Naive thymus-derived CD8-positive, alpha-beta T cell (primary cell): ENCODE data around the gene ASIC3. TPM values are rescaled to one million over a fixed set of nuclear protein-coding genes. Genes with fewer than 3 reads are reported as not detected.
"Not testable (repeated sequence)": the region's sequence is repeated elsewhere in the genome, so short reads cannot be mapped to it uniquely, and the experiment has no call there.

ENCODE experiments used
- ATAC-seq, 2 donors: fragments of 150-1000 bp; cut with Tn5 transposase in 1 of 2; sonication (Bioruptor Pico), chemical (Tn5 transposase) in 1 of 2; 1 replicate in 1 of 2; 2 replicates in 1 of 2; pipeline ENCODE4 v1.10.0; 2021; ENCODE audit warnings: mild to moderate bottlenecking in 2 of 2, moderate library complexity in 2 of 2
- POLR2A ChIA-PET: fragments of 350-600 bp; sonication (Branson Sonifier 250); formaldehyde crosslinking; loops from one replicate; lab custom pipeline; 2021; ENCODE audit warnings: antibody characterized with exemption; lab: Charles Lee
- DNase-seq, 10 donors: peaks; one replicate each; pipeline versions ENCODE4 v3.0.0 to v3.0.0-alpha.2; 2020 to 2022
- H3K27ac Mint-ChIP-seq, 10 donors: one replicate each; pipeline ENCODE4 v1.8.0; 2020 to 2022; ENCODE audit warnings: mild to moderate bottlenecking in 10 of 10, mixed read lengths in 10 of 10, moderate library complexity in 4 of 10, inconsistent platforms in 1 of 10
- H3K27me3 Mint-ChIP-seq, 5 donors: one replicate each; pipeline ENCODE4 v1.8.0; 2021 to 2022; ENCODE audit warnings: mixed read lengths in 5 of 5
- H3K36me3 Mint-ChIP-seq, 3 donors: one replicate each; pipeline ENCODE4 v1.8.0; 2020 to 2022; ENCODE audit warnings: mixed read lengths in 3 of 3, mild to moderate bottlenecking in 2 of 3, inconsistent platforms in 1 of 3
- H3K4me1 Mint-ChIP-seq, 4 donors: one replicate each; pipeline ENCODE4 v1.8.0; 2021 to 2022; ENCODE audit warnings: mixed read lengths in 4 of 4
- H3K4me3 Mint-ChIP-seq, 10 donors: one replicate each; pipeline ENCODE4 v1.8.0; 2020 to 2022; ENCODE audit warnings: mild to moderate bottlenecking in 10 of 10, mixed read lengths in 10 of 10, moderate library complexity in 6 of 10, inconsistent platforms in 1 of 10
- H3K9me3 Mint-ChIP-seq, 9 donors: one replicate each; pipeline ENCODE4 v1.8.0; 2020 to 2022; ENCODE audit warnings: mixed read lengths in 9 of 9, mild to moderate bottlenecking in 3 of 9, inconsistent platforms in 1 of 9, moderate library complexity in 1 of 9
- polyA plus RNA-seq, 3 donors: library from polyadenylated mRNA; unstranded; fragments of 300-500 nt; fragmentation: Illumina TruSeq; gene quantifications; one replicate each; pipeline ENCODE4 v1.2.3, GENCODE V29; 2021
- total RNA-seq, 8 experiments: library from RNA in 2 of 8; stranded (reverse) in 2 of 8; gene quantifications; one replicate each; pipeline ENCODE4 v1.2.3 and lab custom pipeline; 2021 to 2026

ASIC3 gene
- total and polyA plus RNA-seq, 5 experiments from 2014 or later: 13.5 TPM; not detected in 3

DNA sequence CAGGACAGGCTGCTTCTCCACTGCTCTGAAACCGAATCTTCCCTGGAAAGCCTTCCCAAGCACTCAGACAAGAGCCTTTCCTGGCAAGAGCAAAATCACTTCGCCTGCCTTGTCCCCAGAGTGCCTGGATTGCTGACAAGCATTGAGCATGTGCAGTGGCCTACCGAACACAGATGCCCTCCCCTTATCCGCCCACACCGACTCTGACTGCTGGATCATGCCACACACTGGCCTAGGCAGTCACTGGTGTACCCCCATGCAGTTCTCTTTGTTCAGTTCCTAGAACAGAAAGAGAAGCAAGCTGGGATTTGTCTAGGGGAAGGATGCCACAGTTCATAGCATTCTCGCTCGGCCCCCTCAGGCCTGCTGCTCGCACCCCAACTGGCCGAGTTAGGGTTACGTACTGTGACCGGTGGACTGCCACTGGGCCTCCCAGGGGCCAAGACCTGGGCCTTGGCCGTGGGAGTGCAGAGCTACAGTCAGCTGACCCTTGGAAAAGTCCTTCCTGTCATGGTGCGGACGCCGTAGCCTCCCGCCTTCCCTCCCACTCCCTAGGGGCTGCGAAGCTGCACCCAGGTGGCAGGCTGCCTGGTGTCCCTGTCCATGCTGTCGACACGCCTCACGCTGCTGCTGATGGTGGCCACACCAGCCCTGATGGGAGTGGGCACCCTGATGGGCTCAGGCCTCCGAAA lies 13.2 kb upstream of the ASIC3 start:
- peak overlapping the region in 3 of 10 donors; percentile 5 to 83 (median 60) for H3K27ac Mint-ChIP-seq
- H3K4me1 Mint-ChIP-seq: peaks cover 2 to 25% (median 14%) of the 10 kb centered on the region in 4 donors
- no peaks in the 10 kb centered on the region for H3K9me3 Mint-ChIP-seq
- H3K36me3 Mint-ChIP-seq: peaks cover 0 to 38% (median 7%) of the 10 kb centered on the region in 3 donors
- POLR2A ChIA-PET: no interaction called here
- ATAC-seq: no peak
- H3K27me3 Mint-ChIP-seq: no peaks in the 10 kb centered on the region
- H3K4me3 Mint-ChIP-seq: no peak overlapping the region
- no peak for DNase-seq

DNA sequence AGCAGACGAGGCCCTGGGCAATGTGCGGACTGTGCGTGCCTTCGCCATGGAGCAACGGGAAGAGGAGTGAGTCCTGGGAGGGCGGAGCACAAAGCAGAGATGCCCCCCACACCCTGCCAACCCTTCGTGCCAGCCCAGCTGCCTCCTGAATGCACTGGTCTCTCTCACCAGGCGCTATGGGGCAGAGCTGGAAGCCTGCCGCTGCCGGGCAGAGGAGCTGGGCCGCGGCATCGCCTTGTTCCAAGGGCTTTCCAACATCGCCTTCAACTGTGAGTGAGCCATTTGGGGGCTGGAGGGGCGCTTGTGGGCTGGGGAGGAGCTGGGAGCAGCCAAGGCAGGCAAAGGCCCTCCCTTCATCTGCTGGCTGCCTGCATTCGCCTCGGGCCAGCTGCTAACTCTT lies 12.4 kb upstream of the ASIC3 start:
- POLR2A ChIA-PET: no interaction called here
- Mint-ChIP-seq H3K27ac (peak overlapping the region in 2 of 10 donors; percentile 60 to 83), H3K36me3 (peaks cover 0 to 38% (median 7%) of the 10 kb centered on the region in 3 donors), H3K4me3 (no peak overlapping the region), H3K27me3 (no peaks in the 10 kb centered on the region), H3K9me3 (no peaks in the 10 kb centered on the region), H3K4me1 (peaks cover 2 to 24% (median 13%) of the 10 kb centered on the region in 4 donors)
- no peak for DNase-seq
- ATAC-seq: no peak

DNA sequence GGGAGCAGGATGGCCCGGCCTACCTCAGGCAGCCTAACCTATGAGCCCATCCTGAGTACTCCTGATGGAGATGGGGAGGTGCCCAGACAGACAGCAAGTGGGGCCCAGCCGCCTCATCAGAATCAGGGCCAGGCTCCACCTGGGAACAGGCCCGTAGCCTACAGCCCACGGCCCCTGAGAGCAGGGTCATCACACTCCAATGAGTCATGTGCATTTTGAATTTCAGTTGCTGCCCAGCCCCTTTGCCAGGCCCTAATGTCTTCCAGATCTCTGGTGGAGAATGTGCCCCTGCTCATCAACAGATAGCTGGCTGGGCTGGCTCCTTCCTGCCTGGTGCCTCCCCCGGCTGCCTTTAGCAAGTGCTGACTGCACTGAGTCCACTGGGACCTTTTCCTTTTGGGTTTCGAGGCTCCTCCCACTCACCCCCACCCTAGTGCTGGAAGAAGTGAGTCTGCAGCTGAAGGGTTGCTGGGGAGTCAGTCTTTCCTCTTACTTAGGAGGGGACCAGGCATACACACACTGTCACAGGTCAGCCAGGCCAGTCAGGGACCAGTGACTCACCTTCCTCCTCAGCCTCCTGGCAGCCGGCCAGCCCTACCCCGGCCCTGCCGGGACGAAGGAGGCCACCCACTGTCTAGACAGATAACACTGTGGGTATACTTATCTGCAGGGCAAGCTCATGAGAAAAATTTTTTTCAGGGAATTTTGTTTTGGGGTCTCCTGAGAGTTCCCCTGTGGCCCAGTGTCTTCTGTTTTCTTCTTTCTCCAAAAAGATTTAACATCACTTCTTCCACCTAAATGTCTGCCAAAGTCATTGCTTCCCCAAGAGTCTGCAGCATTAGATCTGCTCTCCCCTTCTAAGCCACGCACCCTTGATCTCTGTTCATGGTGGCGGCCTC lies 9.1 kb upstream of the ASIC3 start:
- peaks cover 0 to 10% (median 9%) of the 10 kb centered on the region in 4 donors for H3K4me1 Mint-ChIP-seq
- POLR2A ChIA-PET: interaction anchor here (0.7 kb wide), 1 partner anchor 664 kb away, joined by 3 read pairs; no protein-coding TSS in a partner anchor

DNA sequence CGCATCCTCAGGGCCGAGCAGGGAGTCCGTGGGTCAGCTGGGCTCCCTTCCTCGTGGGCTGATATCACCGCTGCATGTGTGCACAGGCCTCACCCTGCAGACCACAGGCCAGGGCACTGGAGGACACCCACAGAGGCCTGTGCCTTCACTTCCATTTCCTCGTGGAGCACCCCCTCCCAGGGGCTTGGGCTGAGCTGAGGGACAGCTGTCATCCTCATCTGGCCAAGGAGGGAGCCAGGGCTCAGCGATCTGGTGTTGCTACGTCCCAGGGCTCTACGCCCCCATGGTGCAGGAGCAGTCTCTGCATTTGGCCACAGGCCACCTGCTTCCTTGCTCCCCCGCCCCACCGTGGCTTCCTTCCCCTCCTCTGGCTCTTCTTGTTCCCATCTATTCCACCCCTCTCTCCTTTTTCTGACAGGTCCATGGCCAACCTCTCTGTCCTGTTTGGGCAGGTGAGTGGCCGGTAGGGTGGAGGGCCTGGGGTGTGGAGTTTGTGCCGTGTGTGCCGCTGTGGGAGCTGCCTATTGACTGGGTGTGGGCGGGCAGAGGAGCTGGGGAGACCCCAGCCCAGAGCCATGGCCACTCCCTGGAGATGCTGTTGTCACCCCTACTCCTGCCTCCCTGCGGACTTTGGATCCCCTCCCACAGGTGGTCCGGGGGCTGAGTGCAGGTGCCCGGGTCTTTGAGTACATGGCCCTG lies 8.3 kb upstream of the ASIC3 start:
- POLR2A ChIA-PET: interaction anchor here (0.7 to 1.0 kb wide), 2 partner anchors 10 to 665 kb away, joined by 3 to 4 read pairs; no protein-coding TSS in a partner anchor
- Mint-ChIP-seq H3K36me3 (peaks cover 0 to 28% (median 5%) of the 10 kb centered on the region in 3 donors), H3K27ac (peak overlapping the region in 2 of 10 donors; percentile 48 to 58), H3K9me3 (no peaks in the 10 kb centered on the region), H3K4me1 (peaks cover 0 to 10% (median 9%) of the 10 kb centered on the region in 4 donors), H3K27me3 (no peaks in the 10 kb centered on the region), H3K4me3 (no peak overlapping the region)
- peak in 1 of 2 donors; percentile 22 for ATAC-seq
- DNase-seq: no peak

More for the DNA sequence above, 9.1 kb upstream of the ASIC3 start:
- H3K36me3 Mint-ChIP-seq: peaks cover 0 to 24% (median 5%) of the 10 kb centered on the region in 3 donors
- H3K4me3 Mint-ChIP-seq: no peak overlapping the region
- no peaks in the 10 kb centered on the region for H3K9me3 Mint-ChIP-seq
- H3K27me3 Mint-ChIP-seq: no peaks in the 10 kb centered on the region
- DNase-seq (no peak), ATAC-seq (peak in 1 of 2 donors; percentile 46)
- peak overlapping the region in 4 of 10 donors; percentile 36 to 59 (median 53) for H3K27ac Mint-ChIP-seq

DNA sequence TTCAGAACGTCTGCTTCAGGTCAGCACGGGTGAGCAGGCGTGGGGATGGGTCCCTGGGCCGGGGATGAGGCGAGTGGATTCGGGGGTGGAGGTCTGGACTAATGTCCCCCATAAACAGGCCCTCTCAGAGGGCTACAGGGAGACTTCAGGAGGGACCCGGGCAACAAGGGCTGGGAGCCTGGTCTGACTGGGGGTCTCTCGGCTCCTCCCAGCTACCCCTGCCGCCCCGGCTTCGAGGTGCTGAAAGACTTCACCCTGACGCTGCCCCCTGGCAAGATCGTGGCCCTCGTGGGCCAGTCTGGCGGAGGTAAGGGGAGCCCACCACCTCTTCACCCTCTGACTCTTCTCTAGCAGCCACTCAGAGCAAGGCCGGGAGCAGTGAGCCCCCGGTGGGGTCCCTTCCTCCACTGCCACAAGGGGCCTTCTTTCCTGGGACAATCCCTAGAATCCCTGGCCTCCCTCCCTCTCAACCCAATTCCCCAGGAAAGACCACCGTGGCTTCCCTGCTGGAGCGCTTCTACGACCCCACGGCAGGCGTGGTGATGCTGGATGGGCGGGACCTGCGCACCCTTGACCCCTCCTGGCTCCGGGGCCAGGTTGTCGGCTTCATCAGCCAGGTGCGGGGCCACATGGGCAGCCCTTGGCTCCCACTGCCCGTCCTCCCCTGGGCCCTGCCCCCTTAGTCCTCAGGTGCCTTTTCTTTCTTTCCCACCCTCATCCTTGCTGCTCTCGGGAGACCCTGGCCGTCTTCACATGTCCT lies 7.5 kb upstream of the ASIC3 start:
- DNase-seq (no peak), ATAC-seq (no peak)
- POLR2A ChIA-PET: interaction anchor here (1.0 to 1.8 kb wide), 2 partner anchors 11 to 12 kb away, joined by 4 to 6 read pairs; partner anchors contain the start of gene ABCB8
- Mint-ChIP-seq H3K36me3 (peaks cover 0 to 29% (median 5%) of the 10 kb centered on the region in 3 donors), H3K27ac (no peak overlapping the region), H3K27me3 (no peaks in the 10 kb centered on the region), H3K4me1 (peaks cover 0 to 10% (median 9%) of the 10 kb centered on the region in 4 donors), H3K4me3 (no peak overlapping the region), H3K9me3 (no peaks in the 10 kb centered on the region)

DNA sequence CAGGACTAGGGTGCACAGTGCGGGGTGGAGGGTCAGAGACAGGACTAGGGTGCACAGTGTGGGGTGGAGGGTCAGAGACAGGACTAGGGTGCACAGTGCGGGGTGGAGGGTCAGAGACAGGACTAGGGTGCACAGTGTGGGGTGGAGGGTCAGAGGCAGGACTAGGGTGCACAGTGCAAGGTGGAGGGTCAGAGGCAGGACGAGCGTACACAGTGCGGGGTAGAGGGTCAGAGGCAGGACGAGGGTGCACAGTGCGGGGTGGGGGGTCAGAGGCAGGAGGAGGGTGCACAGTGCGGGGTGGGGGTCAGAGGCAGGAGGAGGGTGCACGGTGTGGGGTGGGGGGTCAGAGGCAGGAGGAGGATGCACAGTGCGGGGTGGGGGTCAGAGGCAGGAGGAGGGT lies 4.9 kb upstream of the ASIC3 start:
- H3K27ac Mint-ChIP-seq, POLR2A ChIA-PET, H3K27me3 Mint-ChIP-seq, ATAC-seq, H3K4me3 Mint-ChIP-seq, DNase-seq, H3K9me3 Mint-ChIP-seq: not testable (repeated sequence)
- H3K36me3 Mint-ChIP-seq: peaks cover 0 to 17% (median 0%) of the 10 kb centered on the region in 3 donors
- peaks cover 0 to 11% (median 10%) of the 10 kb centered on the region in 4 donors for H3K4me1 Mint-ChIP-seq

DNA sequence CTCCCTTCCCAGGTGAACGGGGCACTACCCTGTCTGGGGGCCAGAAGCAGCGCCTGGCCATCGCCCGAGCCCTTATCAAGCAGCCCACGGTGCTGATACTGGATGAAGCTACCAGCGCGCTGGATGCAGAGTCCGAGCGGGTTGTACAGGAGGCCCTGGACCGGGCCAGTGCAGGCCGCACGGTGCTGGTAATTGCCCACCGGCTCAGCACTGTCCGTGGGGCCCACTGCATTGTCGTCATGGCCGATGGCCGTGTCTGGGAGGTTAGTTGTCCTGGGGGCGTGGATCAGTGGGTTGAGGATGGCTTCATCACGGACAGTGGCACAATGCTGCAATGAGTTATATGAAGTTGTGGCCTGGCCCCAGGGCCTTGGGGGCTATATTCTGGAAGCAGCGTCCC lies 4.4 kb upstream of the ASIC3 start:
- H3K27ac Mint-ChIP-seq: no peak overlapping the region
- ATAC-seq (no peak), DNase-seq (no peak)
- peaks cover 0 to 11% (median 10%) of the 10 kb centered on the region in 4 donors for H3K4me1 Mint-ChIP-seq
- H3K4me3 Mint-ChIP-seq: no peak overlapping the region
- H3K27me3 Mint-ChIP-seq: no peaks in the 10 kb centered on the region
- POLR2A ChIA-PET: interaction anchor here (0.6 to 1.7 kb wide), 2 partner anchors 30 to 179 kb away, joined by 4 read pairs; no protein-coding TSS in a partner anchor
- H3K36me3 Mint-ChIP-seq: peaks cover 0 to 17% (median 0%) of the 10 kb centered on the region in 3 donors
- no peaks in the 10 kb centered on the region for H3K9me3 Mint-ChIP-seq

DNA sequence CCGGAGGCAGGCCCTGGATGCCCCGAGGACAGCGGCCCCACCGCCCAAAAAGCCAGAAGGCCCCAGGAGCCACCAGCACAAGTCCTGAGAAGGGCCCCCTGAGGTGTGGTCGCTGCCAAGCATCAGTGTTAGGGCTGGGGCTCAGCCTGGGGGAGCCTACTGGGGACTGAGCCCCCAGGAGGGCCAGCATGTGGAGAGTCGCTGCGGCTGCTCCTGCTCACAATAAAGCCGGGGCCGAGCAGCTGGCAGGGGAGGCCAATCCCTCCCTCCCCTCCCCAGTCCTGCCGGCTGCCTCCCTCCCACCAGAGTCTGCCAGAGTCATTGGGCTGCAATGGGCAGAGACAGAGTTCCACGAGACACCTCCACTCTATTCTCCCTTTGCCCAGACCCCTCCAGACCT lies 3.1 kb upstream of the ASIC3 start:
- POLR2A ChIA-PET: interaction anchor here (0.9 to 1.7 kb wide), 2 partner anchors 31 to 66 kb away, joined by 3 to 4 read pairs; no protein-coding TSS in a partner anchor
- Mint-ChIP-seq H3K4me1 (peaks cover 0 to 6% (median 1%) of the 10 kb centered on the region in 4 donors), H3K4me3 (no peak overlapping the region), H3K9me3 (no peaks in the 10 kb centered on the region), H3K36me3 (peaks cover 0 to 17% (median 0%) of the 10 kb centered on the region in 3 donors), H3K27ac (peak overlapping the region in 1 of 10 donors; percentile 53), H3K27me3 (no peaks in the 10 kb centered on the region)
- DNase-seq (no peak), ATAC-seq (no peak)

DNA sequence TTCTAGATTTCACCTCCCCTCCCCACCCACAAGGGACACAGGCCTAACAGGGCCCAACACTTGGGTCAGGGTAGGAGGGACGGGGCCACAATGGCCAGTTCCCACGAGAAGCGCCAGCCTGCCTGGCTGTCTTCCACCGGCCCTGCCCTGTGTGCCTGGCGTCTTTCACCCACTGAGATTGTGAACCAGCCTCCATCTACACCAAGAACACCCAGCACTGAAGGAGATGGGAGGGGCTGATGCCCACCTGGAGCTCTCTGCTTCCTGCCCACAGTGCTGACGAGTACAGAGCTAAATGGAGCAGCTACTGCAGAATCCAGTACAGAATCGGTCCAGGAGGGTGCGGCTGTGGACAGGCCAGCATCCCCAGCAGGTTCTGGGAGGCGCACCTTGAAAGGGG lies 2.4 kb upstream of the ASIC3 start:
- Mint-ChIP-seq H3K27ac (peak overlapping the region in 1 of 10 donors; percentile 55), H3K27me3 (no peaks in the 10 kb centered on the region), H3K36me3 (peaks cover 0 to 17% (median 0%) of the 10 kb centered on the region in 3 donors), H3K9me3 (no peaks in the 10 kb centered on the region), H3K4me1 (peaks cover 0 to 6% (median 2%) of the 10 kb centered on the region in 4 donors), H3K4me3 (no peak overlapping the region)
- ATAC-seq (no peak), DNase-seq (no peak)
- POLR2A ChIA-PET: no interaction called here

DNA sequence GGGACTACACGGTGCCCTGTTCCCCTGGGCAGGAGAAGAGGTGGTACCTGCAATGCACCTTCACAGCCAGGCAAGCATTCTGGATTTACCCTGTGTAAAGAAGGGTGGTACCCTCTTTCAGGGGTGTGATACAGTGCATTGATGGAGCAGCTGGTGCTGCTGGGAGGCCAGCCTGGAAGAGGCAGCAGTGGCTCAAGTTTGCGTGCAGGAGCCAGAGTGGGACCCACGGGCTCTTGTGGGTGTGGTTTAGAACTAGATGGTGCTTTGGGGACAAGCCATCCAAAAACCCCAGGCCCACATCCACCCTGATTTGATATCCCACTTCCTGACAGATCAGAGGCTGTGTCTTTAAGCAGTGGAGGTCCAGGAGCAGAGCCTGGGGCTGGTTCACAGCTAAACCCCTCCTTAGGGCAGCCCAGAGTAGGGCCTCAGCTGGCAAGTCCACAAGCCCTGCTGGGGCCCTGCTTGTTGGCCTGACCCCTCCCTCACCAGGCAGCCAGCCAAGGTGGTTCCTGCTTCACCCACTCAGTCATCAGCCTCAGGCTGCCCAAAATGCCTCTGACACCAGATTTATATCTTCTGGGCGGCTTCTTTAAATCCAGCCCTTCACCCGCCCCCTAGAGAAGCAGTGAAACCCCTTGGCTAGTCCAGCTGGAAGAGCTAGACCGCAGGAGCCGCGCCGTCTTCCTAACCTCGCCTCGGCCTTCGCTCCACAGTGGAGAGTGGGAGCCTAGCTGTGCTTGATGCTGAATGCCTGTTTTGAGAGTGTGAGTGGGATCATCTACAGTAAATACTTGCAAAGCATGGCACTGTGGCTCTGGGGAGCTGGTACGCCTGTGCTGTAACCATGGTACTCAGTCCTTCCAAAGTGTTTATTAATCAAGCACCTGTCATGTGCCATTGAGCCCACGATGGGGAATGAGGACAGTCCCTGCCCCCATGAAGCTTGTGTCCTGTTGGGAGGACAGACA lies 1.4 kb upstream of the ASIC3 start:
- H3K9me3 Mint-ChIP-seq: no peaks in the 10 kb centered on the region
- POLR2A ChIA-PET: interaction anchor here (1.3 kb wide), 1 partner anchor 20 kb away, joined by 3 read pairs; no protein-coding TSS in a partner anchor
- ATAC-seq: no peak
- no peak overlapping the region for H3K4me3 Mint-ChIP-seq
- peaks cover 0 to 1% (median 0%) of the 10 kb centered on the region in 5 donors for H3K27me3 Mint-ChIP-seq
- peaks cover 0 to 8% (median 3%) of the 10 kb centered on the region in 4 donors for H3K4me1 Mint-ChIP-seq
- no peak for DNase-seq
- peak overlapping the region in 3 of 10 donors; percentile 15 to 63 (median 29) for H3K27ac Mint-ChIP-seq
- H3K36me3 Mint-ChIP-seq: peaks cover 0 to 14% (median 0%) of the 10 kb centered on the region in 3 donors
